Endothelial cell of umbilical vein (primary cell): ENCODE results near the gene DNASE1L1. TPM values are rescaled to one million over a fixed set of nuclear protein-coding genes. Genes with fewer than 3 reads are reported as not detected.

Source experiments
- BruUV-seq: library from RNA; stranded (reverse); fragments of 400-500 nt; replicated peaks from 2 replicates; lab custom pipeline; 2021; lab: Mats Ljungman, UMichigan
- CTCF ChIA-PET: fragments of 300-600, 350-600 bp; sonication (Branson Sonifier 250); formaldehyde crosslinking; loops from one replicate; lab custom pipeline; 2021; ENCODE audit warnings: antibody characterized with exemption, inconsistent platforms; lab: Charles Lee
- POLR2A ChIA-PET: fragments of 300-600, 350-600 bp; sonication (Branson Sonifier 250); formaldehyde crosslinking; loops from one replicate; lab custom pipeline; 2021; ENCODE audit warnings: antibody characterized with exemption, inconsistent platforms; lab: Charles Lee
- DNase-seq: peaks from one replicate; pipeline ENCODE4 v3.0.0-alpha.2; 2011; ENCODE audit warnings: low read depth, low spot score
- FAIRE-seq: peaks from 2 replicates; lab custom pipeline; 2011; peaks lifted over from hg19 to GRCh38; lab: Jason Lieb, UNC
- H2AFZ ChIP-seq: 2 replicates; pipeline ENCODE4 v1.6.0; 2012; ENCODE audit warnings: low read depth, low read length, control low read depth, inconsistent platforms
- H3K27ac ChIP-seq: 2 replicates; pipeline ENCODE4 v1.5.1; 2011; ENCODE audit warnings: low read depth, mild to moderate bottlenecking, control low read depth, low read length, moderate library complexity; ENCODE audit not compliant: insufficient read depth
- H3K27me3 ChIP-seq, 2 experiments: 2 replicates each; pipeline versions ENCODE4 v1.6.0 to v1.6.1; 2011; ENCODE audit warnings: low read length in 2 of 2, mixed read lengths in 1 of 2; ENCODE audit not compliant: control insufficient read depth in 2 of 2, insufficient read depth in 2 of 2
- H3K36me3 ChIP-seq, 2 experiments: 2 replicates in 1 of 2; 3 replicates in 1 of 2; pipeline ENCODE4 v1.5.1; 2011; ENCODE audit warnings: low read length in 2 of 2, mild to moderate bottlenecking in 1 of 2, moderate library complexity in 1 of 2; ENCODE audit not compliant: control insufficient read depth in 2 of 2, insufficient read depth in 2 of 2; ENCODE audit errors: extremely low read depth in 1 of 2
- H3K4me1 ChIP-seq: 3 replicates; pipeline ENCODE4 v1.5.1; 2011; ENCODE audit warnings: mild to moderate bottlenecking, low read length; ENCODE audit not compliant: control insufficient read depth, insufficient read depth; ENCODE audit errors: extremely low read depth
- H3K4me2 ChIP-seq: 2 replicates; pipeline ENCODE4 v1.6.1; 2011; ENCODE audit warnings: low read length, control low read depth, mixed read lengths; ENCODE audit not compliant: insufficient read depth
- H3K4me3 ChIP-seq, 3 experiments: fragments of 200-600 bp in 1 of 3; sonication (generic), shearing (Covaris generic) in 1 of 3; replicated peaks in 1 of 3; 2 replicates each; pipeline ENCODE4 v1.5.1; 2011 to 2016; ENCODE audit warnings: control low read depth in 3 of 3, low read length in 3 of 3, mild to moderate bottlenecking in 2 of 3, inconsistent platforms in 1 of 3, low read depth in 1 of 3, moderate library complexity in 1 of 3; ENCODE audit not compliant: insufficient read depth in 1 of 3
- H3K79me2 ChIP-seq: 2 replicates; pipeline ENCODE4 v1.6.0; 2012; ENCODE audit warnings: low read length, inconsistent platforms; ENCODE audit not compliant: control insufficient read depth, insufficient read depth
- H3K9ac ChIP-seq: replicated peaks from 2 replicates; pipeline ENCODE3; 2011; ENCODE audit warnings: low read length, control low read depth; ENCODE audit not compliant: insufficient read depth; ENCODE audit errors: extremely low read depth
- H3K9me1 ChIP-seq: replicated peaks from 3 replicates; pipeline ENCODE4 v1.6.0; 2011; ENCODE audit warnings: mild to moderate bottlenecking, low read length; ENCODE audit not compliant: control insufficient read depth, insufficient read depth; ENCODE audit errors: extremely low read depth
- H3K9me3 ChIP-seq: replicated peaks from 2 replicates; pipeline ENCODE4 v1.5.1; 2012; ENCODE audit warnings: low read length, inconsistent platforms; ENCODE audit not compliant: control insufficient read depth, insufficient read depth
- H4K20me1 ChIP-seq: replicated peaks from 2 replicates; pipeline ENCODE3; 2011; ENCODE audit warnings: mild to moderate bottlenecking, low read length; ENCODE audit not compliant: control insufficient read depth, insufficient read depth; ENCODE audit errors: extremely low read depth
- CTCF ChIP-seq, 2 donors: IDR thresholded peaks; 1 replicate in 1 of 2; 2 replicates in 1 of 2; pipeline ENCODE4 v1.5.1; 2011; ENCODE audit warnings: low read length in 2 of 2, mild to moderate bottlenecking in 2 of 2, moderate library complexity in 2 of 2, control low read depth in 1 of 2, inconsistent platforms in 1 of 2, low read depth in 1 of 2; ENCODE audit not compliant: insufficient read depth in 1 of 2; ENCODE audit errors: extremely low read depth in 1 of 2
- EZH2 ChIP-seq: IDR thresholded peaks from 2 replicates; pipeline ENCODE4 v1.6.1; 2012; ENCODE audit warnings: borderline replicate concordance, low read depth, mild to moderate bottlenecking, moderate library complexity, low read length, inconsistent platforms; ENCODE audit not compliant: severe bottlenecking
- FOS ChIP-seq: IDR thresholded peaks from 2 replicates; pipeline ENCODE4 v1.6.1; 2011; ENCODE audit warnings: mild to moderate bottlenecking, low read length, moderate library complexity, borderline replicate concordance; ENCODE audit not compliant: insufficient read depth
- GATA2 ChIP-seq: IDR thresholded peaks from 2 replicates; pipeline ENCODE4 v1.7.0; 2011; ENCODE audit warnings: low read depth, mild to moderate bottlenecking, moderate library complexity, mixed read lengths, low read length; ENCODE audit not compliant: insufficient read length, insufficient read depth
- JUN ChIP-seq: IDR thresholded peaks from 2 replicates; pipeline ENCODE4 v1.6.1; 2011; ENCODE audit warnings: borderline replicate concordance, low read depth; ENCODE audit not compliant: insufficient read length, insufficient read depth
- MAX ChIP-seq: IDR thresholded peaks from 2 replicates; pipeline ENCODE4 v1.6.1; 2011; ENCODE audit not compliant: insufficient read depth, insufficient read length
- MYC ChIP-seq: IDR thresholded peaks from one replicate; pipeline ENCODE4 v1.6.1; 2011; ENCODE audit warnings: mild to moderate bottlenecking, low read depth, low read length
- POLR2A ChIP-seq: IDR thresholded peaks from 2 replicates; pipeline ENCODE4 v1.6.1; 2012; ENCODE audit warnings: low read depth, mild to moderate bottlenecking, control low read depth, low read length
- POLR2AphosphoS5 ChIP-seq: IDR thresholded peaks from 2 replicates; pipeline ENCODE4 v1.6.1; 2012; ENCODE audit warnings: low read depth, mild to moderate bottlenecking, control low read depth, low read length, moderate library complexity; ENCODE audit not compliant: insufficient read depth
- dilution Hi-C: fragments of 300-500 bp; cut with MboI; formaldehyde crosslinking; loops from one replicate; pipeline ENCODE4 v1.15.0; 2019; ENCODE audit warnings: low sequenced_read_pairs; ENCODE audit not compliant: extremely low pct_ligation_motif_present
- intact Hi-C: fragments of 100-400 bp; cut with micrococcal nuclease; formaldehyde crosslinking; loops from one replicate; pipeline ENCODE4 v1.10.0; 2022
- polyA plus RNA-seq, 4 experiments: library from polyadenylated mRNA; depleted of rRNA in 3 of 4; stranded (reverse) in 3 of 4; unstranded in 1 of 4; fragments of >200 nt; gene quantifications; 2 replicates each; pipeline versions ENCODE4 v1.2.1 to v1.2.3, GENCODE V29; 2011 to 2012; ENCODE audit warnings: missing spikeins in 1 of 4
- total RNA-seq: library from RNA; stranded (reverse); gene quantifications from 2 replicates; pipeline ENCODE4 v1.2.3, GENCODE V29; 2021

Gene DNASE1L1
- total and polyA plus RNA-seq, 2 donors (not counting 3 experiments of a cell fraction or from before 2014, with no cell fraction given), result 61.5 to 84.9 TPM

GRCh38 chrX:154432210-154432609 lies 23.2 kb upstream of the DNASE1L1 start:
- TF ChIP-seq MYC (no peak), JUN (no peak), CTCF (IDR thresholded peaks at IDR 0.05; ENCODE audit: extremely low read depth in 1 of 2, insufficient read depth in 1 of 2, low read depth in 1 of 2, low read length in 2 of 2) (no peak), POLR2AphosphoS5 (no peak), FOS (no peak)
- dilution Hi-C loops, result no loop called here
- CTCF ChIA-PET, result no interaction called here
- no peaks in the 10 kb centered on the region for H3K9me3 ChIP-seq
- H3K9ac ChIP-seq, result no peak overlapping the region
- FAIRE-seq (no peak), DNase-seq (no peak)
- peaks cover 2 to 26% of the 10 kb centered on the region in 2 experiments for H3K36me3 ChIP-seq
- H3K79me2 ChIP-seq, result peaks cover 25% of the 10 kb centered on the region
- H3K27me3 ChIP-seq, result no peaks in the 10 kb centered on the region
- POLR2A ChIA-PET, result no interaction called here
- no TSS peak for BruUV-seq
- intact Hi-C loops, result no loop called here
- no peak overlapping the region for H2AFZ ChIP-seq
- peaks cover 24% of the 10 kb centered on the region for H3K4me1 ChIP-seq
- no peak overlapping the region for H3K4me3 ChIP-seq
- H3K4me2 ChIP-seq, result no peak overlapping the region
- H3K27ac ChIP-seq, result no peak overlapping the region
- no peaks in the 10 kb centered on the region for H3K9me1 ChIP-seq
- H4K20me1 ChIP-seq, result no peaks in the 10 kb centered on the region

GRCh38 chrX:154431341-154431740 lies 22.3 kb upstream of the DNASE1L1 start:
- dilution Hi-C loops (no loop called here), intact Hi-C loops (no loop called here)
- no peak for DNase-seq
- POLR2A ChIA-PET, result no interaction called here
- no TSS peak for BruUV-seq
- no peak overlapping the region for H2AFZ ChIP-seq
- TF ChIP-seq EZH2, result no peak
- TF ChIP-seq GATA2, result no peak
- no peak for TF ChIP-seq CTCF (IDR thresholded peaks at IDR 0.05; ENCODE audit: extremely low read depth in 1 of 2, insufficient read depth in 1 of 2, low read depth in 1 of 2, low read length in 2 of 2)
- TF ChIP-seq MAX, result no peak
- TF ChIP-seq MYC, result no peak
- TF ChIP-seq FOS, result no peak
- TF ChIP-seq POLR2A, result no peak
- no peak for TF ChIP-seq POLR2AphosphoS5
- no peak for TF ChIP-seq JUN
- peak overlapping the region; percentile 8 for H3K27ac ChIP-seq
- no peak overlapping the region for H3K4me2 ChIP-seq
- no peaks in the 10 kb centered on the region for H3K9me3 ChIP-seq
- no peak for FAIRE-seq
- CTCF ChIA-PET, result interaction anchor here (1.2 kb wide), 1 partner anchor 58 kb away, joined by 3 read pairs; no protein-coding TSS in a partner anchor
- no peaks in the 10 kb centered on the region for H4K20me1 ChIP-seq
- peaks cover 23% of the 10 kb centered on the region for H3K79me2 ChIP-seq
- H3K27me3 ChIP-seq, result no peaks in the 10 kb centered on the region
- H3K9me1 ChIP-seq, result no peaks in the 10 kb centered on the region
- peaks cover 2 to 26% of the 10 kb centered on the region in 2 experiments for H3K36me3 ChIP-seq
- H3K4me1 ChIP-seq, result peaks cover 28% of the 10 kb centered on the region
- no peak overlapping the region for H3K9ac ChIP-seq
- H3K4me3 ChIP-seq, result no peak overlapping the region
